H7 (cell line): ENCODE data around the gene CHTF18. TPM values are rescaled to one million over a fixed set of nuclear protein-coding genes. Genes with fewer than 3 reads are reported as not detected.
"Not testable (repeated sequence)": the region's sequence is repeated elsewhere in the genome, so short reads cannot be mapped to it uniquely, and the experiment has no call there.

Experiments
- DNase-seq: peaks from one replicate; pipeline ENCODE4 v3.0.0; 2012
- H3K27me3 ChIP-seq: 2 replicates; pipeline ENCODE4 v1.6.0; 2011; ENCODE audit warnings: mild to moderate bottlenecking, low read length; ENCODE audit not compliant: control insufficient read depth, insufficient read depth
- H3K36me3 ChIP-seq: replicated peaks from 2 replicates; pipeline ENCODE4 v1.5.1; 2011; ENCODE audit warnings: low read length; ENCODE audit not compliant: control insufficient read depth, insufficient read depth
- H3K4me3 ChIP-seq: 2 replicates; pipeline ENCODE4 v1.5.1; 2011; ENCODE audit warnings: low read depth, mild to moderate bottlenecking, control low read depth, low read length, moderate library complexity; ENCODE audit not compliant: insufficient read depth
- total RNA-seq: library from RNA; depleted of rRNA; stranded (reverse); fragments of >200 nt; shearing (Covaris generic); gene quantifications from 2 replicates; pipeline ENCODE4 v1.2.3, GENCODE V29; 2014

The CHTF18 gene
- total RNA-seq, 1 experiment from 2014 or later = 65.9 TPM

DNA sequence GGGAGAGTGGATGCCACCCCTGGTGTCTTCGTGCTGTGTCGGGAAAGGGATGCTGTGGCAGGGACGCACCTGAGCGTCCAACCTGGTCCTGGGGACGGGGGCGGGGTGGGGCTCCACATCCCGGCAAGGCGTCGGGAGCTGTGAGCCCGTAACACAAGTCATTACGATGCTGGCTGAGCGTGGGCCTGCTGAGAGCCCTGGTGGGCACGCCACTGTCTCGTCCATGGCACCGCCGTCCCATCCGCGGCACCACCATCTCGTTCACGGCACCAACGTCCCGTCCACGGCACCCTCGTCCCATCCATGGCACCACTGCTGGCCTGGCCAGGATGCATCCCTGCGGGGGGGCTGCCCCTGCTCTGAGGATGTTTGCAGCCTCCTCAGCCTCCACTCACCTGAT lies 36.2 kb downstream of the CHTF18 start:
- Histone ChIP-seq H3K27me3 (no peaks in the 10 kb centered on the region), H3K36me3 (no peaks in the 10 kb centered on the region), H3K4me3 (no peak overlapping the region)
- DNase-seq = no peak

- Histone ChIP-seq H3K4me3 (no peak overlapping the region), H3K36me3 (no peaks in the 10 kb centered on the region), H3K27me3 (no peaks in the 10 kb centered on the region)
- DNase-seq = peak; percentile 73
Measured at GRCh38 chr16:825341-826061, 37.1 kb downstream of the CHTF18 start.

GRCh38 chr16:827513-827912 lies 39.1 kb downstream of the CHTF18 start:
- H3K4me3 ChIP-seq = no peak overlapping the region
- H3K36me3 ChIP-seq = no peaks in the 10 kb centered on the region
- DNase-seq = no peak
- no peaks in the 10 kb centered on the region for H3K27me3 ChIP-seq

DNA sequence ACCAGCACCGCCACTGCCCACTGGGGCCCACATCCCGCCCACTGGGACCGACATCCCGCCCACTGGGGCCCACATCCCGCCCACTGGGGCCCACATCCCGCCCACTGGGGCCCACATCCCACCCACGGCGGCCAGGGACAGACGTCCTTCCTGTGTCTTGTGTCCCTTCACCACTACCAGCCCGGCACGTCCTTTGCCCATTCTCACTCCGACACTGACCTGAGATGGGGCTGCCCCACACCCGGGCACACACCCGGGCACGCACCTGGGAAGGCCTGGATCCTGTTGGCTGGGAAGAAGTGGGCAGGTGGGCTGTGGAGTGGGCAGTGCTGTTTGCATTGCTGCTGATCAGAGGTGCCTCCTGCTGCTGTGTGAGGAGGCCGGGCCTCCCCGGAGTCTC lies 40.5 kb downstream of the CHTF18 start:
- DNase-seq = no peak
- H3K4me3 ChIP-seq = no peak overlapping the region
- H3K36me3 ChIP-seq = no peaks in the 10 kb centered on the region

GRCh38 chr16:830107-830870 lies 41.9 kb downstream of the CHTF18 start:
- Histone ChIP-seq H3K36me3 (no peaks in the 10 kb centered on the region), H3K4me3 (no peak overlapping the region), H3K27me3 (no peaks in the 10 kb centered on the region)
- no peak for DNase-seq

More for the DNA sequence above, 40.5 kb downstream of the CHTF18 start:
- no peaks in the 10 kb centered on the region for H3K27me3 ChIP-seq

DNA sequence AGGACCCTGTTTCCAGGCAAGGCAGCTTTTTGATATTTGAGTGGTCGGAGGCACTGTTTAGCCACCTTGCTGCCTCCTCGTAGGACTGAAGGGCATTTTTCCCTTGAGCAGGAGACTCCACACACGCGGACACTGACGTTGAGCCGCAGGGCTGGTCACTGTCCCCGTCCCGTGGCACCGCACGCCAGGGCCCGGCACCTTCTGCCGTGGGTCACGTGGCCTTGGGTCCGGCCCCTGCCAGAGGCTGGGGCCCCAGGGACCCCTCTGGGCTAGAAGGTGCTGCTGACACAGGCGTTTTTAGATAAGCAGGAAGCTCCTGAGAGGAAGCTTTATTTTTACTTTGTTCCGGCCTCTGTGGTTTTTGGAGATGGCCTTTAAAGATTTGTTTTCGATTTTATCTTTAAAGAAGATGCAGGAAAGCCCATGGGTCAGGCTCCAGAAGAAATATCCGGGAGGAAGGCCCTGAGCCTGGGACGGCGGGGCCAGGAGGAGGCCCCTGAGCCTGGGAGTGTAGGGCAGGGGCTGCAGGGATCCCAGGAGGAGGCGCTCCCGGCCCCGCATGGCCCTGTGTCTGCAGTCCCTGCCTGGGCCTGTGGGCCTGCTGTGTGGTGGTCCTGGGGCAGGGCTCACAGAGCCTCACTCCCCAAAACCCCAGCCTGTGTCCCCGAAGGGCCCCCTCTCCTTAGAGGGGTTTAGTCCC lies 42.6 kb downstream of the CHTF18 start:
- peak; percentile 86 for DNase-seq
- no peaks in the 10 kb centered on the region for H3K27me3 ChIP-seq
- no peak overlapping the region for H3K4me3 ChIP-seq
- H3K36me3 ChIP-seq = no peaks in the 10 kb centered on the region

- H3K27me3 ChIP-seq = no peaks in the 10 kb centered on the region
- DNase-seq = no peak
Measured at GRCh38 chr16:831571-832413, 43.4 kb downstream of the CHTF18 start.

DNA sequence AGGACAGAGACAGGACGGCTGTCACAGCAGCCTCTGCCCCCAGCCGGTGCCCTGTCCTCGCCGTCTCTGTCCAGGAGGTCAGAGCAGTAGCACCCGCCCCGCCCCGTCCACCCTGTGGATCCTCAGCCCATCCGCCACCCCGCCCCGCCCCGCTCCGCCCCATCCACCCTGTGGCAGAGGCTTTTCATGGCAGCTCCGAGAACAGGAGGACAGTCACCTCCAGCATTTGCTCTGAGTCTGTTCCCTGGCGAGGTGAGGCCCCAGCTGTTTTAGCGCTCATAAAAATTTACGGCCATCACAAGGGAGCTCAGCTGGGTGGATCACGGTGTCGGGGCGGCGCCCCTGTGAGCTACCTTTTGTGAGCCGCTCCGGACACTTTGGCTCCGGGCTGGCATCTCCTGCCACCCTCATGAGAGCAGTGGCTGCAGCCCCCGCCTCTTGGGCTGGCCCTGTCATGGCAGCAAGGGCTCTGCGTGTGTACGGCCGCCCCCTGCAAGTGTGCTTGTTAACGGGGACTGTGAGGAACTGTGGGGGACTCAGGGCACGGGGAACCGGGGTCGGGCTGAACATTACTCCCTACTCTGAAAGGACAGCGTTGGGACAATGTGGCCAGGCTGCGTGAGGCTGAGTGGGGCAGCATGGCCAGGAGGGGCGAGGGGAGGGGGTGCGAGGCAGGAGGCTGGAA lies 44.4 kb downstream of the CHTF18 start:
- Histone ChIP-seq H3K27me3 (no peaks in the 10 kb centered on the region), H3K36me3 (no peaks in the 10 kb centered on the region), H3K4me3 (no peak overlapping the region)
- DNase-seq = no peak

More at GRCh38 chr16:831571-832413, 43.4 kb downstream of the CHTF18 start:
- Histone ChIP-seq H3K4me3 (no peak overlapping the region), H3K36me3 (no peaks in the 10 kb centered on the region)

GRCh38 chr16:833411-833810 lies 45.0 kb downstream of the CHTF18 start:
- no peak for DNase-seq
- H3K36me3 ChIP-seq = no peaks in the 10 kb centered on the region
- H3K4me3 ChIP-seq = no peak overlapping the region
- H3K27me3 ChIP-seq = no peaks in the 10 kb centered on the region

DNA sequence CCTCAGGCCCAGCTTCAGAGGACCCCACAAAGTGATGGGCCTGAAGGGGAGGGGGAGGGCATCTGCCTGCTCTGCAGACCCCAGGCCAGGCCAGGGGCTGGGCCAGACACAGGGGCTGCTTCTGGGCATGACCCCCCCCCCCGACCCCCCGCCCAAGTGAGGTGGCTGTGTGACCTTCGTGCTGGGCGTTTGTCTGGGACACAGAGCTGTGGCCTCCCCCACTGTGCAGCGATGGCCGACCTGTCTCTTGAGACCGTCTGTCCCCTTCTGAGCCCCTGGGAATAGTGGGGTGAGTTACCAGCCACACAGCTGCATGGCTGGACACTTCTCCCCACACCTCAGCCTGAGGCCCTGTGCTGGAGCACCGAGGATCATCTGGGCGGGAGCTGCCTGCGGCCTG lies 47.0 kb downstream of the CHTF18 start:
- Histone ChIP-seq H3K4me3 (no peak overlapping the region), H3K27me3 (no peaks in the 10 kb centered on the region), H3K36me3 (no peaks in the 10 kb centered on the region)
- DNase-seq = no peak

GRCh38 chr16:836221-836620 lies 47.8 kb downstream of the CHTF18 start:
- no peaks in the 10 kb centered on the region for H3K36me3 ChIP-seq
- no peaks in the 10 kb centered on the region for H3K27me3 ChIP-seq
- H3K4me3 ChIP-seq = no peak overlapping the region
- no peak for DNase-seq

DNA sequence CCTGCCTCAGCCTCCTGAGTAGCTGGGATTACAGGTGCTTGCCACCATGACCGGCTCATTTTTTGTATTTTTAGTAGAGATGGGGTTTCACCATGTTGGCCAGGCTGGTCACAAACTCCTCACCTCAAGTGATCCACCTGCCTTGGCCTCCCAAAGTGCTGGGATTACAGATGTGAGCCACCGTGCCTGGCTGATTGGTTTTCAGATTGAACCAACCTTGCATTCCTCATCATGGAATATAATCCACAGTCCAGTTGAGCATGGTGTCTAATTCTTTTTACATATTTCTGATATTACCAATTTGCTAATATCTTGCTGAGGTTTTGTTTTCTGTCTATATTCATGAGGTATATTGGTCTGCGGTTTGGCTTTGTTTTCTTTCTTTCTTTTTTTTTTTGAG lies 48.4 kb downstream of the CHTF18 start:
- not testable (repeated sequence) for H3K36me3 ChIP-seq, H3K4me3 ChIP-seq, DNase-seq, H3K27me3 ChIP-seq

DNA sequence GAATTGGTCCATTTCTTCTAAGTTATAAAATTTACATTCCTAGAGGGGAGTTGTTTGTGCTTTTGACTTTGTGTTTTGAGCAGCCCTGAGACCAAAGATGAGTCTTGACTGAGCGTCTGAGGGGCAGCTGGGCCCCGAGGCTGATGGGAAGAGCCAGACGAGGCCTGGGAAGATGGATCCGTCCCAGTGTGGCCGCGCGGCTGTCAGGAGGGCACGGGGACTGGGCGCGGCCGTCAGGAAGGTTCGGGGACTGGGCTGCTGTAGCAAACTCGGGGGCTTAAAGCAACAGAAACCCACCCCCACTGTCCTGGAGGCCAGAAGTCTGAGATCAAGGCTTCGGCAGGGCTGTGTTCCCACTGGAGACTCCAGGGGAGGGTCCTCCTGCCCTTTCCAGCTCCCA lies 50.3 kb downstream of the CHTF18 start:
- Histone ChIP-seq H3K36me3 (no peaks in the 10 kb centered on the region), H3K4me3 (no peak overlapping the region), H3K27me3 (no peaks in the 10 kb centered on the region)
- DNase-seq = peak; percentile 53
